ENCODE data around the gene IQGAP2.

Gene IQGAP2

GRCh38 chr5:76607353-76607871, 204.3 kb downstream of the IQGAP2 start:
- no peak for TF ChIP-seq CTCF (IDR thresholded peaks at IDR 0.05)

GRCh38 chr5:76608833-76609232, 205.7 kb downstream of the IQGAP2 start:
- TF ChIP-seq CTCF (IDR thresholded peaks at IDR 0.05): no peak

GRCh38 chr5:76610196-76610595, 207.1 kb downstream of the IQGAP2 start:
- no peak for TF ChIP-seq CTCF (IDR thresholded peaks at IDR 0.05)

GRCh38 chr5:76612942-76613341, 209.9 kb downstream of the IQGAP2 start:
- TF ChIP-seq CTCF (IDR thresholded peaks at IDR 0.05): no peak

GRCh38 chr5:76615759-76616158, 212.7 kb downstream of the IQGAP2 start:
- TF ChIP-seq CTCF (IDR thresholded peaks at IDR 0.05): no peak

GRCh38 chr5:76616206-76616605, 213.1 kb downstream of the IQGAP2 start:
- no peak for TF ChIP-seq CTCF (IDR thresholded peaks at IDR 0.05)

GRCh38 chr5:76617229-76617628, 214.1 kb downstream of the IQGAP2 start:
- TF ChIP-seq CTCF (IDR thresholded peaks at IDR 0.05): no peak

GRCh38 chr5:76617675-76618074, 214.6 kb downstream of the IQGAP2 start:
- TF ChIP-seq CTCF (IDR thresholded peaks at IDR 0.05): no peak

All from LNCAP (cell line).